GM19043 (cell line): ENCODE measurements around the gene SPEM3.

Experiments
- ATAC-seq: cut with Tn5 transposase; IDR thresholded peaks from one replicate; pipeline ENCODE4 v1.9.1; 2021; ENCODE audit warnings: low read depth; ENCODE audit not compliant: unreplicated experiment

The SPEM3 gene

DNA sequence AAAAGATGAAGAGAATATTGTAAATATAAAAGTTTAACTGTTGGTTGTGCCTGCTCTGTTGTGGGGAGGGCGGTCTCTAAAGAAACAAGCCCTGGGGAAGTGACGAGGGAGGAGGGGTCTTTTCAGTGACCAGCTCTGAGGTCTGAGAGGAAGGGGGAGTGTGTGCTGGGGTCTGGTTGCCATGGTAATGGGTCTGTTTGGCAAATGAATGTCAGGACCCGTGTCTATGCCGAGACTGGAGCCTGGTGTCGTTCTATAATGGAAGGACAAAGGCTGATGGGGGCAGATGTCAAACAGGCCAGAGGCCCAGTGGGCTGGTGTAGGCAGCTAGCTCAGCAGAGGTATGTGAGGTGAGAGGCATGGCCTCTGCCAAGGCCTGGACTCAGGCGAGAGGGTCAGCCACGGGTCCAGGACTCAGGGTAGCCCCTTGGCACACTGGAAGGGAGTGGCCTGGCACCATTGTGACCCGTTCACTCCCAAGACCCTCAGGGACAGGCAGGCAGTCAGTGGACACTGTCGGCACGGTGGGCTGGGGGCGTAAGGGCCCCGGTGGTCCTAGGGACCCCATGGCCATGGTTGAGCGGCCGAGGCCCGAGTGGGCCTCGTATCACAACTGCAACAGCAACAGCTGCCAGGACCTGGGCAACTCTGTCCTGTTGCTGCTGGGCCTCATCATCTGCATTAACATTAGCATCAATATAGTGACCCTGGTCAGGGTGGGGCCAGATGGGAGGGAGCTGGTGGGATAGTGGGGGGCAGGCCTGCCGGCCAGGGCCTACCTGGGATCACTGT is 8.6 kb upstream of the SPEM3 start, which contains the start of gene SPEM1:
Gene SPEM1, plus strand, starts transcription at position 506 of the 792 bp plus-strand sequence. Its CDS starts 61 bp downstream, at position 567.
- ATAC-seq = no peak

DNA sequence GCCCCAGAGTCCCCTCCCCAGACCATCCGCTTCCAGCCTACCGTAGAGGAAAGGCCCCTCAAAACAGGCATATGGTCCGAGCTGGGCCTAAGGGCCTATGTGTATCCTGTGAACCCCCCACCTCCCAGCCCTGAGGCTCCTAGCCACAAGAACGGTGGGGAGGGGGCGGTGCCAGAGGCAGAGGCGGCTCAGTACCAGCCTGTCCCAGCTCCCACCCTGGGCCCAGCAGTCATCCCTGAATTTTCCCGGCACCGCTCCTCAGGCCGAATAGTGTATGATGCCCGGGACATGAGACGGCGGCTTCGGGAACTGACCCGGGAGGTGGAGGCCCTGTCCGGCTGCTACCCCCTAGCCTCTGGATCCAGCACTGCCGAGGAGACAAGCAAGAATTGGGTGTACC is 7.5 kb upstream of the SPEM3 start:
- ATAC-seq = no peak

DNA sequence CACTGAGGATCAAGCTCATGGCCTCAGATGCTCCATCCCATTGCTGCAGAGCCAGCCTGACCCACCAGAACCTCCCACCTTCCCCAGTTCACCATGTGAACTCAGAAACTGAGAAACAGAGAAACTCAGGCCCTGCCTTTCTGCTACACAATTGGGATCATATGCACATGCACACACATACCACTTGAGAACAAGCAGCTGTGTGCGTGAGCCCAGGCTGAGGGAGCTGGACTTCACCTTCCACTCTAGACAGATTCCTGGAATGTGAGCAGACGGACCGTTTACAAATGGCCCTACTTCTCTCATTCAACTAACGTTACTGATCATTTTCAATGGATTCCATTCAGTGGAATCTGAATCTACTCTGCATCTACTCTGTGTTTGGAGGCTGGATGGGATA is 5.0 kb upstream of the SPEM3 start:
- no peak for ATAC-seq

DNA sequence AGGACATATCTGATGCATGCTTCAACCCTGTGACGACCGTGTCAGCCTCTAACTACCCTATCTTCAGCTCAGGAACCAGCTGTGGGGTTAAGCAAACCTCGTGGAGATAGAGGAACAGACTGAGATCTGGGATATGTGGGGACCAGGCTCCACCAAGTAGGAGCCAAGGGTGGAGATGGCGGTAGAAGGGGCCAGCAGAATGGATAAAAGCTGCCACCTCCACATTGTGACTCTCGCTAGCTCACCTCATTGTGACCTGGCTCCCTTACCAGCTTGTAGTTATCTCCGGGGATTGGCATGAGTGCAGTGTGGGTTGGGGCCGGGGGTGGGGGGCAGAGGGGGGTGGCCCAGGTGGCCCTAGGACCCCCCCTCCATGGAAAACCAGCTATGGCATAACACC is 3.3 kb upstream of the SPEM3 start, which contains the start of gene SPEM2:
Gene SPEM2, plus strand, starts transcription at position 301 of the 400 bp plus-strand sequence. Its CDS starts 73 bp downstream, at position 374.
- no peak for ATAC-seq

DNA sequence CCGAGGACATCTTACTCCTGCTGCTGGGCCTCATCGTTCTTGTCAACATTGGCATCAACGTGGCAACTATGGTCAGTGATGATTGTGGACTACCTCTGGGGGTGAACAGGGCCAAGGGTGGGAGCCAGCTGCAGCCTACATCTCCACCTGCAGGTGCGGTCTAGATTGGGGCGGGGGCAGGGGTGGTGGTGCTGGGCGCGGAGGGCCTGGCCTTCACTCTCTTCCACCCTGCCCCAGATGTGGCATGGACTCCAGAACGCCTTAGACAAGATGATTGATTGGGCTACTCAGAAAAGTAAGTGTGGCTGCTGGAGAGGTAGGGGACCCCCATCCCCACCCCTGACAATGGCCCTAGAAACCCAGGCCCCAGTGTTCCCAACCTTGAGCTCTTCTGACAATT is 2.9 kb upstream of the SPEM3 start:
- no peak for ATAC-seq

DNA sequence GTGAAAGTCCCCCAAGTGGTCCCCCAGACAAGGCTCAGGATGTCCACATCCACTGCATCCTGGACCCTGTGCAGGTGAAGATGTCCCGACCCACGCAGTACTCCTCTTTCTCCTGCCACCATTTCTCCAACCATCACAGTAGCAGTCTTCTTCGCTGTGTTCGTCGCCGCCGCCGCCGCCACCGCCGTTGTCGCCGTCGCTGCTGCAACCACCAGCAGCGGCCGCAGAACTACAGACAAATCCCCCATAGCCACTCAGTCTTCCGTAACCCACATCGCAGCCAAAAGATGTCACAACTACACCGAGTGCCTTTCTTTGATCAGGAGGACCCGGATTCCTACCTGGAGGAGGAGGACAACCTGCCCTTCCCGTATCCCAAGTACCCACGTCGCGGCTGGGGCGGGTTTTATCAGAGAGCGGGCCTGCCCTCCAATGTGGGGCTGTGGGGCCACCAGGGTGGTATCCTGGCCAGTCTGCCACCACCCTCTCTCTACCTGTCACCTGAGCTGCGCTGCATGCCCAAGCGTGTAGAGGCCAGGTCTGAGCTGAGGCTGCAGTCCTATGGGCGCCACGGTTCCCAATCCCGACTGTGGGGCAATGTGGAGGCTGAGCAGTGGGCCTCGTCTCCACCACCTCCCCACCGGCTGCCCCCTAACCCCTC is 2.3 kb upstream of the SPEM3 start:
- ATAC-seq = no peak

DNA sequence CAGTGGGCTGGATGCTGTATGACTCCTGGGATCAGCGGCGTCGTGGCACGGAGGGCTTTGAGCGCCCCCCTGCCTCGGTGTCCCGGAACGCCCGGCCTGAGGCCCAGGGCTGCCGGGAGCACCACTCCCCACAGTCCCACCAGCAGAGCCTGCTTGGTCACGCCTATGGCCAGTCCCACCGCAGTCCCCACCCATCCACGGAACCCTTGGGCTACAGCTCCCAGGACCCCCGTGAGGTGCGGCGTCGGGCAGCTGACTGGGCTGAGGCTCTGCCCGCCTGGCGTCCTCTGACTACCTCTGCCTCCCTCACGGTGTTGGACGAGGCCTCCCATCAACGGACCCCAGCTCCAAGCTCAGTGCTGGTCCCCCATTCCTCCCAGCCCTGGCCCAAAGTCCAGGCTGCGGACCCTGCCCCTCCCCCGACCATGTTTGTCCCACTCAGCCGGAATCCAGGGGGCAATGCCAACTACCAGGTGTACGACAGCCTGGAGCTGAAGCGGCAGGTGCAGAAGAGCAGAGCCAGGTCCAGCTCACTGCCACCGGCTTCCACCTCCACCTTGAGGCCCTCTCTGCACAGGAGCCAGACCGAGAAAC is 1.7 kb upstream of the SPEM3 start:
- ATAC-seq = no peak

DNA sequence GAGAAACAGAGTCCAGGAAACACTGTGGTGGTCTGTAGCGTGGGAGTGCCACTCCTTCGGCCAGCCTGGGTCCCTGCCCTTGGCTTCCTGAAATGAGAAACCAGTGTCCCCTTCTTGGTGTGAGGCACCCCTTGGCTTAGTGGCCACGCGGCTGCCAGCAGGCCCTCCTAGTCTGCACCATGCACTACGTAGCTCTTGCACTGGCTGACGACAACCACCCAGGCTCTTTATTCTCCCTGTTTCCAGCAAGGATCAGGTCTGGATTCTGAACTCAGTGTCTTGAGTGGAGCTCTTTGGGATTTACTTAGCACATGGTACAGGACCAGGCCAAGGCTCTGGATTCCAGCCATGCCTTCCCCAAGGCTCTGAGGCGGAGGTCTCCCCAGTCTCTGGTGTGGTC is 1.1 kb upstream of the SPEM3 start:
- no peak for ATAC-seq

DNA sequence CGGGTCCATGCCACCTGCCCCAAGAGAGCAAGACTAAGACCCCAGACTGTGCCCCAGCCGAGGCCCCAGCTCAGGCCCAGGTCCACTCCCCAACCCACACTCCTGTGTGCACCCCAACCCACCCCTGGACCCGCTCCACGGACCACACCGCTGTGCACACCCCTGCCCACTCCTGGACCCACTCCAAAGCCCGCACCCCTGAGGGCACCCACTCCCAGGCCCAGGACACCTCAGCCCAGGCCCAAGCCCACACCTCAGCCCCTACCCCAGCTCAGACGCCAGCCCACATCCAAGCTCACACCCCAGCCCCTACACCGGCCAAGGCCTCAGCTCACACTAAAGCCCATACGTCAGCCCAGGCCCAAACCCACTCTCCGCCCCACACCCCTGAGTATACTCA is 1.1 kb downstream of the SPEM3 start:
- ATAC-seq = no peak

DNA sequence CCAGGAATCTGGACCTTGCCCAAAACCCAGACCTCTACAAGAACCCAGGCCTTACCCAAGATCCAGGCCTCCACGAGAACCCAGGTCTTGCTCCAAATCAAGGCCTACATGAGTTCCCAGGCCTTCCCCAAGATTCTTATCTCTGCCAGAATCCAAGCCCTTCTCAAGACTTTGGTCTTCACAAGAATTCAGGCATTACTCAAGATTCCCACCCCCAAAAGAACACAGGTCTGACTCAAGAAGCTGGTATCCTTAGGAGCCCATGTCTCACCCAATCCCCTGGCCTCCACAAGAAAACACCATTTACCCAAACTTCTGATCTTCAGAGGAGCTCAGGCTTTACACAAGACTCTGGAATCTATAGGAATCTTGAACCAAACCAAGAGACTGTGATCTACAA is 2.6 kb downstream of the SPEM3 start:
- no peak for ATAC-seq

DNA sequence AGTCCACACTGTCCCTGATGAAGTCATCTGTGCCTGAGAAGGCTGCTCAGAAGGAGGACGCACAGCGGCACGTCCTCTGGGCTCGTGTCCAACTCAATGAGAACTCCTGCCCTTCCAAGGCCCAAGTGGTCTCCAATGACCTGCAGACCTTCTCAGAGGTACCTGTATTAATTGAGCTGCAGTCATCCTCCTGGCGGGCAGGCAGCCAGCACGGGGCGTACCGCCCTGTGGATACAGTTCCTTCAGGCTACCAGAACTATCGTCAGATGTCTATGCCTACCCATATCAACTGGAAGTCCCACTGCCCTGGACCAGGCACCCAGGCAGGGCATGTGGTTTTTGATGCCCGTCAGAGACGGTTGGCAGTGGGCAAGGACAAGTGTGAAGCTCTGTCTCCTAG is 3.6 kb downstream of the SPEM3 start:
- no peak for ATAC-seq

DNA sequence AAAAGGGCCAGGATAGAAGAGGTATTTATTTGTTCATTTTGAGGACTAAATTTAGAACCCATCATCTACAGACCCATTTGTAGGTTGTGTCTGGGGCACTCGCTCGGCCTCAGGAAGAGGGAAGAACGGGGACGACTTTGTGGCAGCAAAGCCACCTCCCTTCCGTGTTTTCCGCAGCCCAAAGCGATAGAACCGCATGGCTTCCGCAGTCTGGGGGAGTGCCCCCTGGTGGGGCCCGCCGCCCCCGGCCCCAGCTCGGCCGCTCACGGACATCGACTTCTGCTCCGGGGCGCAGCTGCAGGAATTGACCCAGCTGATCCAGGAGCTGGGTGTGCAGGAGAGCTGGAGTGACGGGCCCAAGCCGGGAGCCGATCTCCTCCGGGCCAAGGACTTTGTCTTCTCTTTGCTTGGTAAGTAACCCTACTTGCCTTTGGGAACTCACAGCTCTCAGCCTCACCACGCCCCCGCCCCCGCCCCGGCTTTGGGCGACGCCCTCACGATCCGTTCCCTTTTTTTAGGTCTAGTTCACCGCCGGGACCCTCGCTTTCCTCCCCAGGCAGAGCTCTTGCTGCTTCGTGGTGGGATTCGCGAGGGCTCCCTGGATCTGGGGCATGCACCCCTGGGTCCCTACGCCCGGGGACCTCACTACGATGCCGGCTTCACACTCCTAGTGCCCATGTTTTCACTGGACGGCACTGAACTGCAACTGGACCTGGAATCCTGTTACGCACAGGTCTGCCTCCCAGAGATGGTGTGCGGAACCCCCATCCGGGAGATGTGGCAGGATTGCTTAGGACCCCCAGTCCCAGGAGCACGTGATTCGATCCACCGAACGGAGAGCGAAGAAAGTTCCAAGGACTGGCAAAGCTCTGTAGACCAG is 7.3 kb downstream of the SPEM3 start:
- ATAC-seq = peak; percentile 9

DNA sequence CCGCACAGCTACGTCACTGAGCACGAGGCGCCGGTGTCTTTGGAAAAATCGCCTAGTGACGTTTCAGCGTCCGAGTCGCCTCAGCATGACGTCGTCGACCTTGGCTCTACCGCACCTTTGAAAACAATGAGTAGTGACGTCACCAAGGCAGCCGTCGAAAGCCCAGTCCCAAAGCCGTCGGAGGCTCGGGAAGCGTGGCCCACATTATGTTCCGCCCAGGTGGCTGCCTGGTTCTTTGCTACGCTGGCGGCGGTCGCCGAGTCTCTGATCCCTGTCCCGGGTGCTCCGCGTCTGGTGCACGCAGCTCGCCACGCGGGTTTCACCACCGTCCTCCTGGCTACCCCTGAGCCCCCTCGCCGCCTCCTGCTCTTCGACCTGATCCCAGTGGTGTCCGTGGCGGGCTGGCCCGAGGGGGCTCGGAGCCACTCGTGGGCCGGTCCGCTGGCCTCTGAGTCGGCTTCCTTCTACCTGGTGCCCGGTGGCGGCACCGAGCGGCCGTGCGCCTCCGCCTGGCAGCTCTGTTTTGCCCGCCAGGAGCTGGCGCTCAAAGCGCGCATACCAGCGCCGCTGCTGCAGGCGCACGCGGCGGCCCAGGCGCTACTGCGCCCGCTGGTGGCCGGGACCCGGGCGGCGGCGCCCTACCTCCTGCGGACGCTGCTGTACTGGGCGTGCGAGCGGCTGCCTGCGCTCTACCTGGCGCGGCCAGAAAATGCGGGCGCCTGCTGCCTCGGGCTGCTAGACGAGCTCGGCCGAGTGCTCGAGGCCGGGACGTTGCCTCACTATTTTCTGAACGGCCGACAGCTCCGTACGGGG is 8.1 kb downstream of the SPEM3 start:
- ATAC-seq = no peak

DNA sequence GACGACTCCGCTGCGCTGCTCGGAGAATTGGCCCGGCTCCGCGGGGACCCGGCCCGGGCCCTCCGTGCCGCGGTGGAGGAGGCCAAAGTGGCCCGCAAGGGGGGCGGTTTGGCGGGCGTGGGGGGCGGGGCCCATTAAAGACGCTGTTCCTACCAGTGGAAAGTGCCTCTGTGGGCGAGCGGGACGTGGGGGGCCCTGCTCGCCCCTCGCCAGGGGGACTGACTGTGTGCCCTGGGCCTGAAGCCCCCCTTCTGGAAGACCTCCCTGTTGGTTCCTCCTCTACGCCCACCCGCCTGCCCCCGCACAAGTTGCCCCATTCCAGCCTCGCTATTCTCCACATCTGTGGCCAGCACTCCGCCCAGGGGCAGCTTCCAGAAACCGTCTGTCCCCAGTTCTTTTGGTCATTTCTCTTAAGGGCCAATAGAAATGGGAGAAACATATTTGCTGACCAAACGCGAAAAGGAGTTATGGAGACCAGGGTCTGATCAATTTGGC is 8.8 kb downstream of the SPEM3 start:
- no peak for ATAC-seq

DNA sequence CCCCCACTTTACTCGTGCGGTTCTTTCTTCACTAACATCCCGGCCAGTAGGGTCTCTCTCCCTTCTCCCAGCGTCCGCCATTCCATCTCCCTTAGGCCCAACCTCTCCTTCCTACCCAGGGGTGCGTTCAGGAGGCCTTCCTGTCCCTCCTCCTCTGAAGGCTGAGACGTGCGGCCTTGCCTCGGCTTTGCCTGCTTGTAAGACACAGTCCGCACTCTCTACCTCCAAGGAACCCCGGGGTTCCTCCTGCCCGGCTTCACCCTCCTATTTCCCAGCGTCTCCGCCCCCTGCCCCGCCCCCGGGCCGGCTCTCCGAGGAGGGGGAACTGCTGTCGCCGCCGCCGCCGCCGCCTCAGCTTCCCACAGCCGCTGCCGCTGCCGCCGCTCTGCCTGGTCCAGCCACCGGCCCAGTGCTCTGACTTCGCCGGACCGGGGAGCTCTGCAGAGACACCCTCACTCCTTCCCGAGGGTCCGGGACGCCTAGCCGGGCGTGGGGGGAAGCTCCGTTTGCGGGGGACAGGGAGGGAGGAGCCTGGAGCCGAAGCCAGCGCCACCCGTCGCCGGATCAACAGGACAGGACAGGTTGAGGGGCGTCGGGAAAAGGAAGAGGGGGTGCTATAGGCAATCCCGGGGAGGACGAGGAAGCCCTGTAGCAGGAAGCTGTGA is 9.4 kb downstream of the SPEM3 start:
- ATAC-seq = no peak

DNA sequence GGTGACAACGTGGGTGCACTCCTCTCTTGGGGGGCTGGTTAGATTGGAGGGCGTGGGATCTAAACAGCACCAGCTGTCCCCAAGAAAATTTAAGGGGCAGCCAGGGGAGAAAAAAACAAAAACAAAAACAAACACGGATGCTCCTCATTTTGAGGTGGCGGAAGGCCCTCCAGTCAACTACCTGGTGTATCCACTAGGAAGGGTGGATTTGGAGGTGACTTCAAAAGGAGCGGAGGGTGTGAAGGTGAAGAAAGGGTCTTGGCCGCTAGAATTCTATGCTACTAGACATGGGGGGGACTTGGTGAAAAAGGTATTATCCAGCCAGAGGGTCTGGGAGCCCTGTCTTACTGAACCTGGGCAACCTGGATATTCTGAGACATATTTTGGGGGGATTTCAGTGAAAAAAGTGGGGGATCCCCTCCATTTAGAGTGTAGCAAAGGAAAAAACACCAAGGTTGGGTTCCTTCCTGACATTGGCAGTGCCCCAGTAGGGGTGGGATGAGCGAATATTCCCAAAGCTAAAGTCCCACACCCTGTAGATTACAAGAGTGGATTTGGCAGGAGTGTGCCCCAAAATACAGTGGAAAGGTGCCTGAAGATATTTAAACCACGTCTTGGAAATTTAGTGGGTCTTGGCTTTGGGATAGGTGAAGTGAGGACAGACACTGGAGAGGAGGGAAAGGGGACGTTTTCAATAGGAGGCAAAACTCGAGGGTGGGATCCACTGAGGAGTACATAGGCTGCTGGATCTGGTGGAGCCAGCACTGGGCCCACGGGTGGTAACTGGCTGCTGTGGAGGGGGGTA is 10.2 kb downstream of the SPEM3 start:
- ATAC-seq = no peak

DNA sequence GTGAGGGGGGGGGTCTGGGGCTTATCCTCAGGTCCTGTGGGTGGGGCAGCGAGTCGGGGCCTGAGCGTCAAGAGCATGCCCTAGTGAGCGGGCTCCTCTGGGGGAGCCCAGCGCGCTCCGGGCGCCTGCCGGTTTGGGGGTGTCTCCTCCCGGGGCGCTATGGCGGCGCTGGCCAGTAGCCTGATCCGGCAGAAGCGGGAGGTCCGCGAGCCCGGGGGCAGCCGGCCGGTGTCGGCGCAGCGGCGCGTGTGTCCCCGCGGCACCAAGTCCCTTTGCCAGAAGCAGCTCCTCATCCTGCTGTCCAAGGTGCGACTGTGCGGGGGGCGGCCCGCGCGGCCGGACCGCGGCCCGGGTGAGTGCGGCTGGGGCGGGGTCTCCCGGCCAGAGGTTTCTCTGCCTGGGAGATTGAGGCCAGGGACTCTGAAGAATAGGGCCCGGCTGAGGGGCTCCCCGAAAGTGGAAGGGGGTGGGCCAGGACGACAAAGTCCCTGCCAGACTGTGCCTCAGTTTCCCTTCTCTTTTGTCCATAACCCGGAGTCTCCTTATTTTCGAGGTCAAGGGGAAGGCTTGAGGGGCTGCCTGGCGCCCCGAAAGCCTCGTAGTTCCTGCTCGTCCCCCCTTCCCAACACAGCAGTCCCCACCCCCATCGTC is 10.9 kb downstream of the SPEM3 start, which contains the start of gene FGF11:
Gene FGF11, plus strand, starts transcription at position 51 of the 651 bp plus-strand sequence. Its CDS starts 109 bp downstream, at position 160.
- ATAC-seq = no peak
